K562 (cell line): ENCODE results near the gene NRF1. TPM values are rescaled to one million over a fixed set of nuclear protein-coding genes. Genes with fewer than 3 reads are reported as not detected.

ENCODE experiments used
- ATAC-seq: fragments of 200-7000 bp; cut with Tn5 transposase; 3 replicates; pipeline ENCODE4 v1.9.1; 2020; ENCODE audit warnings: moderate library complexity
- BruUV-seq: library from RNA; stranded (reverse); fragments of 400-500 nt; replicated peaks from 2 replicates; lab custom pipeline; 2021; lab: Mats Ljungman, UMichigan
- CTCF ChIA-PET: fragments of 300-600 bp; formaldehyde crosslinking; extraction: SDS; loops from one replicate; lab custom pipeline; 2021; ENCODE audit warnings: low intra/inter-chr PET ratio; lab: Yijun Ruan, JAX
- POLR2A ChIA-PET: fragments of 300-600, 350-650 bp; sonication (Branson Sonifier 250); formaldehyde crosslinking; extraction: SDS; loops from one replicate; lab custom pipeline; 2021; ENCODE audit warnings: antibody characterized with exemption, inconsistent platforms; lab: Yijun Ruan, JAX
- DNase-seq, 4 experiments: peaks; one replicate each; pipeline versions ENCODE4 v3.0.0 to v3.0.0-alpha.2; 2011 to 2018; ENCODE audit warnings: low spot score in 3 of 4, mixed read lengths in 3 of 4; ENCODE audit errors: extremely low read depth in 1 of 4
- FAIRE-seq: peaks from 2 replicates; lab custom pipeline; 2011; peaks lifted over from hg19 to GRCh38; lab: Jason Lieb, UNC
- H2AFZ ChIP-seq: 2 replicates; pipeline ENCODE4 v1.6.0; 2011; ENCODE audit warnings: low read depth, low read length, control low read depth, inconsistent platforms
- H3K27ac ChIP-seq: fragments of 200-600 bp; 3 replicates; pipeline ENCODE4 v1.8.0; 2011; ENCODE audit warnings: low read depth, mild to moderate bottlenecking, control low read depth, inconsistent platforms, low read length, moderate library complexity, mixed read lengths; ENCODE audit errors: extremely low read depth
- H3K27me3 ChIP-seq, 2 experiments: fragments of 300-600 bp in 1 of 2; 2 replicates in 1 of 2; 3 replicates in 1 of 2; pipeline versions ENCODE4 v1.6.0 to v1.8.0; 2011; ENCODE audit warnings: inconsistent platforms in 2 of 2, low read length in 2 of 2, mild to moderate bottlenecking in 1 of 2, mixed read lengths in 1 of 2, moderate library complexity in 1 of 2; ENCODE audit not compliant: control insufficient read depth in 2 of 2, insufficient read depth in 2 of 2
- H3K36me3 ChIP-seq: fragments of 300-600 bp; 3 replicates; pipeline ENCODE4 v1.8.0; 2011; ENCODE audit warnings: mild to moderate bottlenecking, low read length, inconsistent platforms; ENCODE audit not compliant: control insufficient read depth, insufficient read depth
- H3K4me1 ChIP-seq, 2 experiments: fragments of 200-600 bp in 1 of 2; replicated peaks in 1 of 2; 2 replicates in 1 of 2; 3 replicates in 1 of 2; pipeline versions ENCODE4 v1.5.1 to v1.8.0; 2011; ENCODE audit warnings: inconsistent platforms in 2 of 2, low read length in 2 of 2, mild to moderate bottlenecking in 1 of 2, mixed read lengths in 1 of 2, moderate library complexity in 1 of 2; ENCODE audit not compliant: control insufficient read depth in 2 of 2, insufficient read depth in 2 of 2
- H3K4me2 ChIP-seq: 2 replicates; pipeline ENCODE4 v1.6.1; 2011; ENCODE audit warnings: low read length, control low read depth, inconsistent platforms, mixed read lengths; ENCODE audit not compliant: insufficient read depth
- H3K4me3 ChIP-seq: fragments of 200-600 bp; sonication (generic), shearing (Covaris generic); 2 replicates; pipeline ENCODE4 v1.5.1; 2016; ENCODE audit warnings: control low read depth, inconsistent platforms
- H3K79me2 ChIP-seq: fragments of 200-600 bp; 3 replicates; pipeline ENCODE4 v1.8.0; 2011; ENCODE audit warnings: low read length, inconsistent platforms; ENCODE audit not compliant: control insufficient read depth, insufficient read depth
- H3K9ac ChIP-seq, 2 experiments: 2 replicates each; pipeline versions ENCODE4 v1.6.0 to v1.6.1; 2011; ENCODE audit warnings: low read depth in 2 of 2, low read length in 2 of 2, control low read depth in 1 of 2, inconsistent platforms in 1 of 2, mild to moderate bottlenecking in 1 of 2, mixed read lengths in 1 of 2; ENCODE audit not compliant: insufficient read depth in 1 of 2
- H3K9me1 ChIP-seq: one replicate; pipeline ENCODE4 v1.6.0; 2011; ENCODE audit warnings: inconsistent platforms, mild to moderate bottlenecking, low read length, moderate library complexity; ENCODE audit not compliant: control insufficient read depth, insufficient read depth
- H3K9me3 ChIP-seq: replicated peaks from 2 replicates; pipeline ENCODE4 v1.5.1; 2011; ENCODE audit warnings: low read depth, low read length, inconsistent platforms; ENCODE audit not compliant: control insufficient read depth, insufficient read depth
- H4K20me1 ChIP-seq: replicated peaks from 2 replicates; pipeline ENCODE4 v1.6.1; 2011; ENCODE audit warnings: low read length, inconsistent platforms, mixed read lengths; ENCODE audit not compliant: control insufficient read depth, insufficient read depth
- BRCA1 ChIP-seq, 2 experiments: fragments of 450-650 bp in 1 of 2; sonication (generic) in 1 of 2; formaldehyde crosslinking in 1 of 2; IDR thresholded peaks; 2 replicates each; pipeline versions ENCODE4 v1.5.0 to v1.6.1; 2017 to 2020; ENCODE audit warnings: mild to moderate bottlenecking in 1 of 2, missing genetic modification reagents in 1 of 2
- FOXP1 ChIP-seq: sonication (generic); formaldehyde crosslinking; IDR thresholded peaks from 2 replicates; pipeline ENCODE4 v1.8.0; 2022; ENCODE audit warnings: mild to moderate bottlenecking, missing genetic modification reagents
- TSHZ1 ChIP-seq: fragments of 250-450 bp; sonication (Bioruptor Pico); IDR thresholded peaks from 2 replicates; pipeline ENCODE4 v1.4.0; 2020; ENCODE audit warnings: mild to moderate bottlenecking, moderate library complexity
- ZNF212 ChIP-seq: fragments of 450-650 bp; formaldehyde crosslinking; IDR thresholded peaks from 2 replicates; pipeline ENCODE4 v1.4.0; 2020; ENCODE audit warnings: mild to moderate bottlenecking
- WGBS: fragments of 100-300 bp; shearing (Covaris generic); methylation state at CpG from one replicate; pipeline ENCODE4 v1.1.6; 2016; ENCODE audit warnings: low coverage, mixed read lengths; ENCODE audit not compliant: insufficient coverage; ENCODE audit errors: missing lambda C conversion rate; 5-methylcytosine and 5-hydroxymethylcytosine counted together
- in situ Hi-C: fragments of 300-500 bp; cut with MboI; formaldehyde crosslinking; loops from 4 replicates; pipeline ENCODE4 v1.15.0; 2018; ENCODE audit warnings: inconsistent platforms, mixed read lengths
- intact Hi-C: fragments of 100-400 bp; cut with micrococcal nuclease; formaldehyde crosslinking; loops from 2 replicates; pipeline ENCODE4 v1.14.2; 2022
- polyA plus RNA-seq, 8 experiments: library from polyadenylated mRNA; depleted of rRNA in 4 of 8; stranded (reverse) in 5 of 8; unstranded in 3 of 8; fragments of >200 nt; fragmentation: Nextera tagmentation in 2 of 8; fragmentation: Illumina TruSeq in 1 of 8; extraction: Ambion mirVana in 2 of 8; extraction: Trizol in 1 of 8; gene quantifications; 2 replicates each; pipeline versions ENCODE4 v1.2.1 to v1.2.3, GENCODE V29; 2011 to 2014; ENCODE audit warnings: inconsistent platforms in 1 of 8, missing spikeins in 1 of 8
- total RNA-seq, 7 experiments: library from RNA; depleted of rRNA in 6 of 7; stranded (reverse); fragments of >200 nt in 6 of 7; fragmentation: Illumina TruSeq in 2 of 7; extraction: Trizol in 2 of 7; gene quantifications; 2 replicates each; pipeline versions ENCODE4 v1.2.1 to v1.2.3, GENCODE V29; 2011 to 2021; ENCODE audit warnings: low replicate concordance in 1 of 7
- TF ChIP-seq, protein P1 (sequence below), 2 experiments: fragments of 250-450 bp in 1 of 2; fragments of 450-650 bp in 1 of 2; sonication (Bioruptor Pico) in 1 of 2; IDR thresholded peaks; 2 replicates each; pipeline versions ENCODE4 v1.6.1 to v1.8.0; 2016 to 2021; ENCODE audit warnings: mild to moderate bottlenecking in 2 of 2, moderate library complexity in 2 of 2, missing compliant biosample characterization in 1 of 2, missing genetic modification characterization in 1 of 2

The NRF1 gene
- total and polyA plus RNA-seq, 9 of the 15 experiments (the other 6 are each of a cell fraction or from before 2014, with no cell fraction given): 8.6 to 28.8 (median 20.3) TPM

- no TSS peak for BruUV-seq
- no peaks in the 10 kb centered on the region for H3K9me1 ChIP-seq
Observed at GRCh38 chr7:129646369-129647021, 35.0 kb downstream of the NRF1 start.

DNA sequence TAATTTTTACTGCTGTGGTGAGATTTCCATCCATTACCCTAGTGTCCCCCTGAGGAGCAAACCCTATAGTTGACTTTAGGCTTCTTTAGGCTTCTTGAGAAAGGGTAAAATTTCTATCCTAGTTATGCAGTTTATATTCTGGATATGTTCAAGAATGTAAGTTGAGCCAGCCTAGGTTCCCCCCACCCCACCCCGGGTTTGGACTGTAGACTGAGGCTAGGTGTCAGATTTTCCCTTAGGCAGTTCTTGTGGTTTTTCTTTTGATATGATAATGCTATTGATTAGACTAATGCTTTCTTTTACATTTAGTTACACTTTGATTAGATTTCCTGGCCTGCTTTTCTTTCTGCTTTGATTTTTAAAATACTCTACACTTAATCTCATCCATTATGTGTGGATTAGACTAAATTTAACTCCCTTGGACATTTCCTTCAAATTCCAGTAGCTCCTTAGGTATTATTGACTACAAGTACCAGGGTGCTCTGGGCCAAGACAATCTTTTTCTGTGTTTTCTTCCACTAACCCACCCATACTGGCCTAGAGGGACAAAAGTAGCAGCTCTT lies 37.7 kb downstream of the NRF1 start:
- Histone ChIP-seq H3K27ac (no peak overlapping the region), H3K9me3 (no peaks in the 10 kb centered on the region), H3K36me3 (no peaks in the 10 kb centered on the region), H3K4me2 (no peak overlapping the region), H3K9ac (no peak overlapping the region), H3K4me3 (no peak overlapping the region), H3K9me1 (no peaks in the 10 kb centered on the region), H2AFZ (no peak overlapping the region), H3K79me2 (no peaks in the 10 kb centered on the region; the same call in 2 of the 3 replicates), H3K27me3 (no peaks in the 10 kb centered on the region), H3K4me1 (no peaks in the 10 kb centered on the region), H4K20me1 (no peaks in the 10 kb centered on the region)
- ATAC-seq (no peak), FAIRE-seq (no peak), DNase-seq (no peak)
- POLR2A ChIA-PET: interaction anchor here (0.6 kb wide), 3 partner anchors 38 to 171 kb away, joined by 3 to 6 read pairs (median 3); no protein-coding TSS in a partner anchor
- intact Hi-C loops: no loop called here
- in situ Hi-C loops: loop anchor here (25.0 kb wide), 1 partner anchor 287 kb away; no protein-coding TSS in a partner anchor
- CTCF ChIA-PET: interaction anchor here (0.7 kb wide), 1 partner anchor 63 kb away, joined by 3 read pairs; no protein-coding TSS in a partner anchor
- BruUV-seq: no TSS peak
- WGBS: 70% methylated on average over 1 of the region's 1 CpG
- no peak for TF ChIP-seq BRCA1 (IDR thresholded peaks at IDR 0.05)
- TF ChIP-seq BRCA1 (CRISPR knock-in tag; IDR thresholded peaks at IDR 0.05): no peak
- TF ChIP-seq ZNF212: no peak
- no peak for TF ChIP-seq TSHZ1 (CRISPR knock-in tag)

More at GRCh38 chr7:129646369-129647021, 35.0 kb downstream of the NRF1 start:
- no peak overlapping the region for H3K9ac ChIP-seq
- no peaks in the 10 kb centered on the region for H3K27me3 ChIP-seq
- no peak overlapping the region for H3K4me2 ChIP-seq
- H4K20me1 ChIP-seq: 0 out of 2 replicates have a peak, but pooled peaks cover 5% of the 10 kb centered on the region
- ATAC-seq: no peak
- in situ Hi-C loops (loop anchor here (25.0 kb wide), 1 partner anchor 284 kb away; no protein-coding TSS in a partner anchor), intact Hi-C loops (no loop called here)
- CTCF ChIA-PET: no interaction called here
- no peak overlapping the region for H3K4me3 ChIP-seq
- TF ChIP-seq FOXP1: 0 out of 2 replicates have a peak, but pooled peaks have one; percentile 31
- TF ChIP-seq, protein P1, sequence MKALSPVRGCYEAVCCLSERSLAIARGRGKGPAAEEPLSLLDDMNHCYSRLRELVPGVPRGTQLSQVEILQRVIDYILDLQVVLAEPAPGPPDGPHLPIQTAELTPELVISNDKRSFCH (CRISPR knock-in tag; IDR thresholded peaks at IDR 0.05): no peak
- TF ChIP-seq, protein P1 (tag; IDR thresholded peaks at IDR 0.05): no peak
- TF ChIP-seq, all 486 proteins: peak for 1
- DNase-seq (no peak), FAIRE-seq (no peak)
- Histone ChIP-seq H3K4me1 (no peaks in the 10 kb centered on the region), H3K27ac (no peak overlapping the region), H3K9me3 (no peaks in the 10 kb centered on the region), H3K36me3 (no peaks in the 10 kb centered on the region), H3K79me2 (no peaks in the 10 kb centered on the region), H2AFZ (no peak overlapping the region)
- WGBS: 67% methylated on average over 4 of the region's 4 CpGs
- POLR2A ChIA-PET: interaction anchor here (0.6 to 1.2 kb wide), 3 partner anchors 13 to 182 kb away, joined by 3 to 6 read pairs (median 3); no protein-coding TSS in a partner anchor
